Measurements from ENCODE around the gene SLC25A2.

The SLC25A2 gene

DNA sequence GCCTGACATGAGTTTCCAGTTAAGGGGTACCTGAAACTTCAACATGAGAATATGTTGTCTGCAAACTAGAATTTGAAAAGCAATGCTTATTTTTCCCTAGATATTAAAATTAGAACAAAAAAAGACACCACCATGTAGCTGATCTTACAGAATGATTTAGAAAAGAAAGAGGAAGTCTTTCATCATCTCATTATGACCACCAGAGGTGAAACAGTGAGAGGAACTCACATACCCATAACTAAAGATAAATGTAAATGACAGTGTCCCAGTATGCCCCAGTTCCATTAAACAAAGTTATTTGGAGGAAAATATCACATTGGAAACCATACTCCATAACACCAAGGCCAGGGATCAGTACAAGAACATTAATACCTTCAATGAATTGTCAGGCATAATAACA, 9.9 kb upstream of the SLC25A2 start:
- peak; percentile 71 for DNase-seq

DNA sequence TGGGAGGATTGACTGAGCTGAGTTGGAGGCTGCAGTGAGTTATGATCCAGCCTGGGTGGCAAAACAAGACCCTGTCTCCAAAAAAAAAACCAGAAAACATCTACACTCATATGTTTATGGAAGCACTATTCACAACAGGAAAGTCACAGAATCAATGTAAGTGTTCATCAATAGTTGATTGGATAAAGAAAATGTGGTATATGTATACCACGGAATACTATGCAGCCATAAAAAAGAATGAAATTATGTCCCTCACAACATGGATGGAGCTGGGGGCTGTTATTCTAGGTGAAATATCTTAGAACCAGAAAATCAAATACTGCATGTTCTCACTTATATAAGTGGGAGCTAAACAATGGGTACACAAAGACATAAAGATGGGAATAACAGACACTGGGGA, 2.8 kb upstream of the SLC25A2 start:
- no peak for DNase-seq

DNA sequence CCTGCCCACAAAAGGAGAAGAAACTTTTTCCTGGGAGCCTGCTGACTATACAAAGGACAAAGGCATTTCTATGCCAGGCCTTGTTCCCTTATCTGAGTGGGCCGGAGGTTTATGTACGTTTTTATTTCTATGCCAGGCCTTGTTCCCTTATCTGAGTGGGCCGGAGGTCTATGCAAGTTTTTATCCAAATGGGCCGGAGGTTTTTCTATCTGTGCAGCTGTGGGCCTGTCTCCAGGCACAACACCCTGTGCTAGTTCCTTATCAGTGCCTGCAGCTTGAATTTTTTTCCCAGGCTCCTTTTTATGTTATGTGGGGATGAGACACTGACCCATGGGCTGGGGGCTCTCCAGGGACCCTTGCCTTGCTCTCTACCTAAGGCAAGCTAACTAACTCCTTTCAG, 5.5 kb downstream of the SLC25A2 start:
- DNase-seq, result no peak

DNA sequence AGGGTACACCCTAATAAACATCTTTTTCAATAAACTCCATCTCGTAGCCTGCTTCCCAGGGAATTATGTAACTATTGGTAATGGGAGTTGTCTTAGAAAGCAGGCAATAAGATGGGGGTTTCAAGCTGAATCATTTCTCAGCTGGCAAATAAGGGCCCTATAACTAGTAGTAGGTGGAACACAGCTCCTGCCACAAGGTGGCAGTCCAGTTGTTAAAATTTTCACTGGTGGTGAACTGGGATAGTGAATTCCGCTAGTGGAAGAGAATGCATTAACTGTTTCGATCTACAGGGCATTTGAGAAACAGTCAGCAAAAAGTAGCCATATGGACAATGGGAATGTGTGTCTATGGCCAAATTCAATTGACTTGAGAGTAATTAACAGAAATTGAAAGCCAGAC, 30.9 kb downstream of the SLC25A2 start:
- no peak for DNase-seq

DNA sequence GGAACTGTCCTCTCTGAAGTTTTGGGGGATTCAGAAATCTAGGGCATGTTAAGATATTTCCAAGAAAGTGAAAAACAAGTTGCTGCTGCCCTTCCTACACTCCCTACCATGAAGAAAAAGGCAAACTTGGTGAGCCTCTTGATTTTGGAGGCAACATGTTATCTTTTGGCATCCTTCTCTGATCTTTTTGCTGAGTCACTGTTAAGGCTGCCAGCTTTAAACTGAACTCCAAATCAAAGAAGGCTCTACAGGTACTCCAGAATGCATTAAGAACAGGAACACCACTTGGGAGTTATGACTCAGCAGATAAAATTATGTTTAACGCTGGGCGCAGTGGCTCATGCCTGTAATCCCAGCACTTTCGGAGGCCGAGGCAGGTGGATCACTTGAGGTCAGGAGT, 34.7 kb downstream of the SLC25A2 start:
- DNase-seq, result no peak

DNA sequence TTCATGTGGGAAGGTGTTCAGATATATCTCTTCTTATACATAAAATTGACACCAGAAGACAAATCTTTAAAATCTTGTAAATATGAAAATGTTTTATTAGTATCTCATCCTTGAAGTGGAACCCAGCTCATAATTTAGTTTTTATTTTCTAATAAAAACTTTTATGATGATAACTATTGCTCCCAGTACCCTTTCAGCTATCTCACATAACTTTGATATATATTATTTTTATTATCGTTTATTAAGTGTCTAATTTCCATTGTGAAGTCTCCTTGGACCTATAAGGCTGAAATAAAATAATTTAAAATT, 42.7 kb downstream of the SLC25A2 start:
- DNase-seq, result no peak

DNA sequence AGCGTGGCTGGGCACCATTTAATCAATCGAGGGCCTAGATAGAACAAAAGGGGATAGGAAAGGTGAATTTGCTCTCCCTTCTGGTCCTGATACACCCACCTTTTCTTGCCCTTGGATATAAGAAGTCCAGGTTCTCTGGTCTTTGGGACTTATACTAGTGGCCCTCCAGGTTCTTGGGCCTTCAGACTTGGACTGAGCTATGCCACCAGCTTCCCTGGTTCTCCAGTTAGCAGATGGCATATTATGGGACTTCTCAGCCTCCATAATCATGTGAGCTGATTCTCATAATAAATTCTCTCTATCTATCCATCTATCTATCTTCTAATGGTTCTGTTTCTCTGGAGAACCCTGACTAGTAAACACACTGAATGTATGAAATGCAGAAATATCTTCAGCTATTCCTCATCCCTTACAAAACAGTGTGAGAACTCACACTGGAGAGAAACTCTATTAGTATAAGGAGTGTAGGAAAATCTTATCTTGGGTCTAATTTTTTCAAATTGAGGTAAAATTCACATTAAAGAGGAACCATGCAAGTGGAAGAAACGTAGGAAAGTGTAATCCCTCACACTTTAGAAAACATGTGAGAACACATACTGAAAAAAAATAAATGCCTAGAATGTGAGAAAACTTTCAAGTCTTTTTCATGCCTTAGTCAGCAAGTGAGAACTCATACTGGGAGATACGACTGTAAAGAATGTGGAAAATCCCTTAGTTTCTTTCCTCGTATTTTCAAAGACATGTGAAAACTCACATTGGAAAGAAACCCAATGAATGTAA, 43.2 kb downstream of the SLC25A2 start:
- DNase-seq, result peak; percentile 14

DNA sequence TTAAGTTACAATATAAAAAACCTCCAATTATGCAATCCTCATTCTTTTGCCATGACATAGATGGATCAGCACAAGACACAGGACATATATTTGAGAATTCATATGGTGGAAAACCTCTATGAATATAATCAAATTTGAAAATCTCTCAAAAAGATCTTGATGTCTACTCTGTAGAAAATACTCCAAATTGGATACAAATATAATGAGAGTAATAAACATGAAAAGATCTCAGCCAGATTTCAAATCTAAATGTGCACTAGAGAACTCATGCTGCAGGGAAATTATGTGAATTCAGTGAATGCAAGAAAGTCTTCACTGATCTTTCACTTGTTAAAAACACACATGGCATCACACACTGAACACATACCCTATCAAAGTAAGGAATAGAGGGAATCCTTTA, 44.9 kb downstream of the SLC25A2 start:
- DNase-seq, result no peak

DNA sequence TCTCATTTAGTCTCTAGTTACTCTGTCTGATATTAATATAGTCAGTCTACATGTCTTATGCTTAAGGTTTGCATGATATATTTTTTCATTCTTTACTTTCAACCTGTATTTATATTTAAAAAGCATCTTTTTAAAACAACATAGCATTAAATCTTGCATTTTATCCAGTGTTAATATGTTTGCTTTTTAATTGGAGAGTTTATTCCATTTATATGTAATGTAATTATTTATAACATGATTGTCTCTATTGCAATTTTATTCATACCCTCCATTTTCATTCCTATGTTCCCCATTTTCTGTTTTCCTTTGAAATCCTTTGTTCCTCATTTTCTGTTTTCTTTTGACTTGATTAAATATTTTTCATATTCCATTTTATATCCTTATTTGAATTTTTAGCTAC, 45.4 kb downstream of the SLC25A2 start:
- DNase-seq, result no peak

All from MV-4-11 (cell line).